Spleen (tissue), 11 donors: ENCODE measurements around the gene CD81. TPM values are rescaled to one million over a fixed set of nuclear protein-coding genes. Genes with fewer than 3 reads are reported as not detected.

Source experiments
- DNase-seq: peaks from one replicate; pipeline ENCODE4 v3.0.0-alpha.2; 2020
- H3K27ac ChIP-seq, 8 donors: fragments of 200-600 bp; sonication (generic) in 7 of 8; 1 replicate in 4 of 8; 2 replicates in 4 of 8; pipeline versions ENCODE4 v1.5.0 to v1.8.0; 2016 to 2021; ENCODE audit warnings: inconsistent platforms in 4 of 8, mild to moderate bottlenecking in 4 of 8, moderate library complexity in 1 of 8
- H3K27me3 ChIP-seq, 7 donors: fragments of 200-600 bp; sonication (generic) in 6 of 7; replicated peaks in 1 of 7; 1 replicate in 4 of 7; 2 replicates in 3 of 7; pipeline versions ENCODE4 v1.5.0 to v1.8.0; 2016 to 2021; ENCODE audit warnings: inconsistent platforms in 3 of 7, mild to moderate bottlenecking in 1 of 7
- H3K36me3 ChIP-seq, 6 donors: fragments of 200-600 bp; sonication (generic) in 5 of 6; 1 replicate in 4 of 6; 2 replicates in 2 of 6; pipeline versions ENCODE4 v1.5.0 to v1.8.0; 2016 to 2021; ENCODE audit warnings: inconsistent platforms in 2 of 6
- H3K4me1 ChIP-seq, 6 donors: fragments of 200-600 bp; sonication (generic) in 5 of 6; 1 replicate in 3 of 6; 2 replicates in 3 of 6; pipeline versions ENCODE4 v1.5.0 to v1.8.0; 2016 to 2021; ENCODE audit warnings: inconsistent platforms in 3 of 6
- H3K4me3 ChIP-seq, 8 donors: fragments of 200-600 bp; sonication (generic) in 7 of 8; 1 replicate in 4 of 8; 2 replicates in 4 of 8; pipeline versions ENCODE4 v1.5.0 to v1.8.0; 2016 to 2021; ENCODE audit warnings: inconsistent platforms in 4 of 8, mild to moderate bottlenecking in 4 of 8, moderate library complexity in 2 of 8
- H3K9me3 ChIP-seq, 8 donors: fragments of 200-600 bp; sonication (generic) in 7 of 8; 1 replicate in 4 of 8; 2 replicates in 4 of 8; pipeline versions ENCODE4 v1.5.0 to v1.8.0; 2016 to 2021; ENCODE audit warnings: inconsistent platforms in 4 of 8
- CTCF ChIP-seq, 11 experiments: fragments of 200-600 bp in 7 of 11; fragments of 450-650 bp in 4 of 11; sonication (generic) in 4 of 11; IDR thresholded peaks in 8 of 11; conservative IDR thresholded peaks in 3 of 11; 1 replicate in 7 of 11; 2 replicates in 4 of 11; pipeline versions ENCODE4 v1.4.0 to v1.8.0; 2016 to 2021; ENCODE audit warnings: antibody characterized with exemption in 11 of 11, inconsistent platforms in 4 of 11, mild to moderate bottlenecking in 1 of 11
- POLR2A ChIP-seq, 3 donors: fragments of 450-650 bp; IDR thresholded peaks; one replicate each; pipeline ENCODE4 v1.5.1; 2017; ENCODE audit warnings: antibody characterized with exemption in 3 of 3, mild to moderate bottlenecking in 1 of 3
- POLR2AphosphoS5 ChIP-seq, 3 donors: sonication (generic); formaldehyde crosslinking; IDR thresholded peaks; one replicate each; pipeline ENCODE4 v1.5.1; 2017; ENCODE audit warnings: antibody characterized with exemption in 3 of 3
- WGBS, 5 donors: extraction: QIAGEN DNeasy Blood & Tissue Kit in 3 of 5; methylation state at CpG; one replicate each; pipeline versions ENCODE4 v1.1.5 to v1.1.7; 2013 to 2018; 5-methylcytosine and 5-hydroxymethylcytosine counted together
- intact Hi-C: fragments of 100-400 bp; cut with DNase I; formaldehyde crosslinking; loops from one replicate; pipeline ENCODE4 v1.15.0; 2023; ENCODE audit warnings: low total_unique reads
- polyA plus RNA-seq, 3 donors: library from polyadenylated mRNA; stranded (reverse); fragments of 200-250 nt; gene quantifications; one replicate each; pipeline ENCODE4 v1.2.1, GENCODE V29; 2013
- total RNA-seq, 7 donors: library from RNA; depleted of rRNA in 3 of 7; stranded (reverse); fragments of >200 nt in 3 of 7; fragmentation: NEBNext Ultra II Directional in 4 of 7; extraction: Animal tissue kit (Norgen Biotek cat#: 25700) in 4 of 7; gene quantifications; one replicate each; pipeline versions ENCODE4 v1.1.0 to v1.2.1, GENCODE V29; 2016 to 2021
- donor health status: healthy with polysubstance abuse.
- donor health status: DM: no; HTN: no; CAD: no; lungs with moderate emphysema.
- donor health status: DM: no; HTN: no; CAD: no.
- donor health status: Bipolar disorder and iron deficiency.
- donor health status: healthy.
- donor health status: DM: no; HTN: no; CAD: no.
- donor health status: DM: yes; HTN: yes; CAD: no.

CD81 gene
- total and polyA plus RNA-seq, 10 donors, result 191 to 594 (median 433) TPM

DNA sequence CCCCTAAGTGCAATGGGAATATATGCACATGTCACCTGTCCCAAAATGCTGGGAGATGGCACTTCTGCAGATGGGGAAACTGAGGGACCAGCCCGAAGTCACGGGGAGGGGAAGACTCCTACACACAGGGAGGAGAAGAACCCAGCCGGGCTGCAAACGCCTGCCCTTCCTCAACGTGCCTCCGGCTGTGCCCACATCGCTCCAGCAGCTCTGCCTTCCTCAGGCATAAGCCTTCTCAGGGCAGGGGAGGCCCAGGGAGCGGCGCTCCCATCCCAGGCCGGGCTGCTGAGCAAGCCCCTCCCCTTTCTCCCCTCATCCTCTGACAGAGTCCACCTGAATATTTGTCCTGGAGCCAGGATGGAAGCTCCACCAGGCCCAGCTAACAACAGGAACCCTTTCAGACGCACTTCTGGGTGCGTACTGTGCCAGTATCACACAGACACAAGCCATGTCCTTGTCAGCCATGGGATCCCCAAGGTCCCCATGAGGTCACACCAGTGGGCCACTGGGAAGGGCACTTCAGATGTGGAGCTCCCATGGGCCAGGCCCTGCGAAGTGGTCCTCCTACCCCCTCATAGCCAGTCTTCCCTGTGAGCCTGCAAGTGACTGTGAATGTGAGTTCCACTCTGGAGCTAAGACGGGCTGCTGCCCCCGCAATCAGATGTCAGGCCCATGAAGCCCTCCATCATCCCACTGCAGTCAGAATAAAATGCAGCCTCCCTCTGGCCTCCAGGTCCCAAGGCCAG is 2.5 kb upstream of the CD81 start:
- Histone ChIP-seq H3K4me3 (no peak overlapping the region), H3K9me3 (no peaks in the 10 kb centered on the region), H3K4me1 (peaks cover 6 to 49% (median 28%) of the 10 kb centered on the region in 6 donors), H3K27me3 (peaks cover 0 to 12% (median 0%) of the 10 kb centered on the region in 7 donors), H3K27ac (peak overlapping the region in 3 of 8 donors; percentile 9 to 47 (median 16)), H3K36me3 (no peaks in the 10 kb centered on the region)
- 86 to 94% (median 93%) methylated on average over 15 of the region's 15 CpGs for WGBS, 5 donors
- intact Hi-C loops, result no loop called here
- TF ChIP-seq CTCF (IDR thresholded peaks at IDR 0.05 in 8 of 11, conservative IDR thresholded peaks at IDR 0.05 in 3 of 11) (no peak), POLR2AphosphoS5 (IDR thresholded peaks at IDR 0.05) (no peak), POLR2A (IDR thresholded peaks at IDR 0.05) (no peak)
- DNase-seq, result peak; percentile 69

DNA sequence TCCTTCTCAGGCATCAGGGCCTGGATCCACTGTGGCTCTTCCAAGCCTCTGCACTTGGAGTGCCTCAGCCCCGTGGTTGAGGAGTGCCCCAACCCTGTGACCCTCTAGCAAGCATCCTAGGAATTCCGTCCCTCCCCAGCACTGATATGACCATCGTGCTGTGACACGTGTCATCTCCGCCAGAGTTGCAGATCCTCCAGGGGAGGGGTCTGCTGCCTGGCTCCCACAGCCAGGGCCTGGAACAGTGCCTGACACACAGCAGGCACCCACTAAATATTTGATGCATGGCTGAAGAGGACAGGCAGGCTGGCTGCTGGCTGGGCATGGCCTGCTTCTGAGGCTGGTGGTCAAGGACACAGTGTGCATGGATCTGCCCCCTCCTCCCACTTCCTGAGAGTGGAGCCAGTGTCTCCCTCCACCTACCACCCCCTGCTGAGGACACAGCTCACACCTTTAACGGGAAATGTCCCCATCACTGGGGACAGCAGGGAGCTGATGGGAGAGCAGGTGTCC is 1.7 kb upstream of the CD81 start:
- Histone ChIP-seq H3K4me1 (peaks cover 13 to 57% (median 35%) of the 10 kb centered on the region in 6 donors), H3K27ac (peak overlapping the region in 3 of 8 donors; percentile 9 to 47 (median 16)), H3K36me3 (no peaks in the 10 kb centered on the region), H3K4me3 (no peak overlapping the region), H3K9me3 (no peaks in the 10 kb centered on the region), H3K27me3 (peaks cover 0 to 12% (median 0%) of the 10 kb centered on the region in 7 donors)
- no peak for TF ChIP-seq CTCF (IDR thresholded peaks at IDR 0.05 in 8 of 11, conservative IDR thresholded peaks at IDR 0.05 in 3 of 11)
- TF ChIP-seq POLR2AphosphoS5 (IDR thresholded peaks at IDR 0.05), result peak in 2 of 3 donors; percentile 25 to 51
- WGBS, 5 donors, result 51 to 82% (median 71%) methylated on average over 4 to 6 of the region's 6 CpGs
- DNase-seq, result no peak
- intact Hi-C loops, result no loop called here

GRCh38 chr11:2375964-2376551 is 1.1 kb upstream of the CD81 start:
- Histone ChIP-seq H3K36me3 (no peaks in the 10 kb centered on the region), H3K27me3 (peaks cover 0 to 12% (median 0%) of the 10 kb centered on the region in 7 donors), H3K9me3 (no peaks in the 10 kb centered on the region), H3K4me1 (peaks cover 20 to 63% (median 42%) of the 10 kb centered on the region in 6 donors), H3K27ac (peak overlapping the region in 2 of 8 donors; percentile 5 to 9), H3K4me3 (no peak overlapping the region)
- TF ChIP-seq POLR2A (IDR thresholded peaks at IDR 0.05) (no peak), POLR2AphosphoS5 (IDR thresholded peaks at IDR 0.05) (no peak), CTCF (IDR thresholded peaks at IDR 0.05 in 8 of 11, conservative IDR thresholded peaks at IDR 0.05 in 3 of 11) (no peak)
- no peak for DNase-seq
- intact Hi-C loops, result no loop called here
- 86 to 94% (median 92%) methylated on average over 14 to 16 of the region's 16 CpGs for WGBS, 5 donors
